DMS79 treated with DMSO at 0.1 percent for 48 hours (cell line): ENCODE data around the gene STRN.
"Not testable (repeated sequence)": the region's sequence is repeated elsewhere in the genome, so short reads cannot be mapped to it uniquely, and the experiment has no call there.

Source experiments
- DNase-seq: peaks from one replicate; lab custom pipeline; 2025; lab: John Stamatoyannopoulos, UW

Gene STRN

GRCh38 chr2:36906277-36906676, 60.1 kb downstream of the STRN start:
- no peak for DNase-seq

- DNase-seq: no peak
These were observed 61.7 kb downstream of the STRN start for GRCh38 chr2:36904636-36905035.

GRCh38 chr2:36902385-36903120, 63.8 kb downstream of the STRN start:
- no peak for DNase-seq

- no peak for DNase-seq
These were observed 73.5 kb downstream of the STRN start for GRCh38 chr2:36892805-36893204.

GRCh38 chr2:36889795-36890194, 76.5 kb downstream of the STRN start:
- DNase-seq: no peak

- DNase-seq: not testable (repeated sequence)
These were observed 79.2 kb downstream of the STRN start for GRCh38 chr2:36887095-36887494.

GRCh38 chr2:36886664-36887063, 79.7 kb downstream of the STRN start:
- DNase-seq: no peak

- DNase-seq: no peak
These were observed 80.7 kb downstream of the STRN start for GRCh38 chr2:36885605-36886004.

GRCh38 chr2:36882532-36882931, 83.8 kb downstream of the STRN start:
- DNase-seq: no peak

GRCh38 chr2:36881816-36882215, 84.5 kb downstream of the STRN start:
- no peak for DNase-seq

GRCh38 chr2:36878429-36878828, 87.9 kb downstream of the STRN start:
- DNase-seq: no peak

GRCh38 chr2:36871068-36871707, 95.1 kb downstream of the STRN start:
- DNase-seq: no peak

- no peak for DNase-seq
These were observed 96.7 kb downstream of the STRN start for GRCh38 chr2:36869606-36870005.

- DNase-seq: no peak
These were observed 104.4 kb downstream of the STRN start for GRCh38 chr2:36861896-36862295.

GRCh38 chr2:36859366-36859792, 107.0 kb downstream of the STRN start:
- DNase-seq: no peak

- no peak for DNase-seq
These were observed 107.6 kb downstream of the STRN start for GRCh38 chr2:36858551-36859365.

- DNase-seq: no peak
These were observed 108.6 kb downstream of the STRN start for GRCh38 chr2:36857713-36858112.

- DNase-seq: no peak
These were observed 110.9 kb downstream of the STRN start for GRCh38 chr2:36855429-36855828.

GRCh38 chr2:36854241-36854640, 112.1 kb downstream of the STRN start:
- no peak for DNase-seq

- no peak for DNase-seq
These were observed 117.1 kb downstream of the STRN start for GRCh38 chr2:36849265-36849664.

- DNase-seq: no peak
These were observed 122.5 kb downstream of the STRN start for GRCh38 chr2:36843838-36844237.

- no peak for DNase-seq
These were observed 126.2 kb downstream of the STRN start for GRCh38 chr2:36839976-36840617.
